ENCODE data around the gene BCAS3. TPM values are rescaled to one million over a fixed set of nuclear protein-coding genes. Genes with fewer than 3 reads are reported as not detected.
A peak's percentile ranks its signal among the peaks of the same experiment; 100 is the strongest.

Gene BCAS3
- 23.2 TPM for polyA plus RNA-seq

DNA sequence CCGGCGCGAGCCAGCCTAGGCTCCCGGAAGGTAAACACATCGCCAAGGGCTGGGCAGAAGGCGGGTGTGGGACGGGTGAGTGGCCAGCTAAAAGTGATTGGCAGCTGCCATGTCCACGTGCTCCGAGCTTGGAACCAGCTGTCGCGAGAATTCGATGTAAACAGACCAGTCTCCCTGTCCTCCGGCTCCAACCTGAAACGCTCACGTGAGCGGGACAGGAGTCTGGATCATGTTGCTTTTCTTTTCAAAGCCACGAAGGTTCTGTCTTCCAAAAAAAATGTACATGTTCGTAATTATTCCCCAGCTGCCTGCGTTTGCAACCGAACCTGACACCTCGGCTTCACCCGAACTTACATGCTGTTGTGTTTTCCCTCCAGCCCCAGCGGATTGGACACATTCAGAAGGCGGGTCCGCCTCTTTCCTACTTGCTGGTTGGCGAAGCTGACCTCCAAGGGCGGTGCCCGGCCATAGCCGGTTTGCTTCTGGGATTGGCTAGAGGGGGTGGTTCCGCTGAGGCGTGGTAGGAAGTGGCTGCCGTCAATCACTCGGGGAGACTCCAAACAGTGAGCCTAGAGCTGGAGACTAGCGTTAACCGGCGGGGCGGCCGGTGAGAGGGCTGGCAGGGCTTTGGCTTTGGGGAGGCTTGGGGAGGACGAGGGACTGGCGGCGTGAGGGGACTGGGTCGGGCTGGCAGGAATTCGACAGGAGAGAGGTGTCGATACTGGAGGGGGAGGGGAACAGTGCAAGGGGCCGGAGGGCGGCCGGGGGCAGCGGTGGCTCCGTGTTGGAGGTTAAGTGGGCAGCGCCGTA lies at the start of gene BCAS3:
Gene BCAS3 (plus strand): TSS at position 544 of the 810 bp plus-strand sequence.
- Mint-ChIP-seq H3K36me3 (peaks cover 6% of the 10 kb centered on the region), H3K27ac (peak within 1 kb of the TSS; percentile 91 to 99 (median 93)), H3K4me3 (peak within 1 kb of the TSS; percentile 94 to 97 (median 97)), H3K27me3 (no peaks in the 10 kb centered on the region), H3K4me1 (peaks cover 13 to 19% (median 14%) of the 10 kb centered on the region in 3 donors), H3K9me3 (peaks cover 0 to 6% (median 0%) of the 10 kb centered on the region in 3 donors)

DNA sequence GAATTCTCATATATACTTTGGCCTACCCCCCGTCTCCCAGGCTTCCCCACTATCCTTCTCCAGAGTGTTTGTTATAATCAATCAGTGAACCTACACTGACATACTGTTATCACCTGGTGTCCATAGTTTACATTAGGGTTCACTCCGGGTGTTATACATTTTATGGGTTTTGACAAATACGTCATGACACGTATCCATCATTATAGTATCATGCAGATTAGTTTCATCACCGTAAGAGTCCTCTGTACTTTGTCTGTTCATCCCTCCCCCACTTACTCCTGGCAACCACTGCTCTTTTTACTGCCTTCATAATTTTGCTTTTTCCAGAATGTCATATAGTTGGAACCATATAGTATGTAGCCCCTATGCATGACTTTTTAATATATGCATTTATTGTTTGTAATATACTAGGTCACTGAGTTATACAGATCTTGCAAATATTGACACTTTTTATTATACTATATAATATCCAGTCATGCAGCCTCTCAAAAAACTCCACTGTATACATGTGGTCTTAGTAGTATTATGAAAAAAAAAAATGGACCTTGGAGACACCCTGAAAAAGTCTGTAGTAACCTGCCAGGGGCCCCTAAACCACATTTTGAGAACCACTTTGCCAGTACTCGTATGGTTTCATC lies 49.3 kb upstream of the BCAS3 start:
- no peaks in the 10 kb centered on the region for H3K9me3 Mint-ChIP-seq
- no peaks in the 10 kb centered on the region for H3K36me3 Mint-ChIP-seq
- no peak overlapping the region for H3K27ac Mint-ChIP-seq
- H3K4me3 Mint-ChIP-seq: peak overlapping the region in 1 of 4 donors; percentile 8
- H3K27me3 Mint-ChIP-seq: no peaks in the 10 kb centered on the region
- peaks cover 0 to 8% (median 0%) of the 10 kb centered on the region in 3 donors for H3K4me1 Mint-ChIP-seq

DNA sequence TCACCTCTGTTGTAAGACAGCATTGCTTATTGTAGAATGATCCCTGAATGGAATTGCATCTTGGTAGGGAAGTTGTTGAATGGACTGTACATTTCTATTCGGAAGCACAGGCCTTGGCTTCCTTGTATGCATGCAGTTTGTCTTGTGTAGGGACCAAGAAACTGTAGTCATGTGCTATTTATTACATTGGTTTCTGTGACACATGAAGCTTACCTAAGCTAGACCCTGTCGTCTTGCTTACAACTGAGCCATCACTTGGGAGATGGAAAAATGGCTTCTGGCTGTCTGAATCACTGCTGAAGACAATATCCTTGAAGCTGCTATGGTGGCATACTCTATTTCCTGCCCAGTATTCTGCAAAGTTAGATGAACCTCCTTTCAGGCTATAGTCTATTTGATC lies 48.5 kb upstream of the BCAS3 start:
- H3K27me3 Mint-ChIP-seq: no peaks in the 10 kb centered on the region
- no peak overlapping the region for H3K27ac Mint-ChIP-seq
- H3K36me3 Mint-ChIP-seq: no peaks in the 10 kb centered on the region
- H3K4me1 Mint-ChIP-seq: peaks cover 0 to 5% (median 0%) of the 10 kb centered on the region in 3 donors
- no peaks in the 10 kb centered on the region for H3K9me3 Mint-ChIP-seq
- no peak overlapping the region for H3K4me3 Mint-ChIP-seq

DNA sequence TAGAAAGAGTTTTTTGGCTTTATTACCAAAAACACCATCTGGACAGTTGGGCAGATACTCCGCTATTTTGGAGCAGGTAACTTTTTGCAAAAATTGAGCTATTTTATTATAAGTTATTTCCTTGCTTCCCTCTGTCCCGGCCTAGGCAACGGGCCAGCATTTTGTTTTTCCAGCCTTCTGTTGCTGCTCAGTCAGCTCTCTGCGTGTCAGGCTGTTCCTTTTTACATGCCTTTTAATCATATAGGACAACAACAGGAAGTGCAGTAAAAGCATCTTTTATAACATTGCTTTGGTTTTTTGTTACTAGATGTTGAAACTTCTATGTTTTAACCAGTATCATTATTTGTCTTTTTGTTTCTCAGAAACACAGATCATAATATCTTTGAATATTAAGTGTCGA lies 47.3 kb upstream of the BCAS3 start:
- Mint-ChIP-seq H3K4me1 (peaks cover 0 to 5% (median 0%) of the 10 kb centered on the region in 3 donors), H3K27ac (no peak overlapping the region), H3K4me3 (no peak overlapping the region), H3K36me3 (no peaks in the 10 kb centered on the region), H3K27me3 (no peaks in the 10 kb centered on the region), H3K9me3 (no peaks in the 10 kb centered on the region)

DNA sequence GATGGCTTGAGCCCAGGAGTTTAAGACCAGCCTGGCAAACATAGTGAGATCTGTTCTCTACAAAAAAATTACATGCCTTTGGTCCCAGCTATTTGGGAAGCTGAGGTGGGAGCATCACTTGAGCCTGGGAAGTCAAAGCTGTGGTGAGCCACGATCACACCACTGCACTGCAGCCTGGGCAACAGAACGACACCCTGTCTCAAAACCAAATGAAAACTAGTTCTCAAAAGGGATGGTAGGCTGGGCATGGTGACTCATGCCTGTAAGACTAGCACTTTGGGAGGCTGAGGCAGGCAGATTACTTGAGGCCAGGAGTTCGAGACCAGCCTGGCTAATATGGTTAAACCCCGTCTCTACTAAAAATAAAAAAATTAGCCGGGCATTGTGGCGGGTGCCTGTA lies 46.5 kb upstream of the BCAS3 start:
- Mint-ChIP-seq H3K27me3 (no peaks in the 10 kb centered on the region), H3K36me3 (no peaks in the 10 kb centered on the region), H3K4me1 (peaks cover 0 to 5% (median 0%) of the 10 kb centered on the region in 3 donors), H3K9me3 (no peaks in the 10 kb centered on the region), H3K4me3 (no peak overlapping the region), H3K27ac (peak overlapping the region in 1 of 3 donors; percentile 39)

GRCh38 chr17:60637683-60638082 lies 40.0 kb upstream of the BCAS3 start:
- H3K9me3 Mint-ChIP-seq: no peaks in the 10 kb centered on the region
- peak overlapping the region in 1 of 3 donors; percentile 5 for H3K27ac Mint-ChIP-seq
- H3K27me3 Mint-ChIP-seq: no peaks in the 10 kb centered on the region
- H3K4me1 Mint-ChIP-seq: peaks cover 2 to 5% (median 3%) of the 10 kb centered on the region in 3 donors
- peaks cover 7% of the 10 kb centered on the region for H3K36me3 Mint-ChIP-seq
- H3K4me3 Mint-ChIP-seq: no peak overlapping the region

DNA sequence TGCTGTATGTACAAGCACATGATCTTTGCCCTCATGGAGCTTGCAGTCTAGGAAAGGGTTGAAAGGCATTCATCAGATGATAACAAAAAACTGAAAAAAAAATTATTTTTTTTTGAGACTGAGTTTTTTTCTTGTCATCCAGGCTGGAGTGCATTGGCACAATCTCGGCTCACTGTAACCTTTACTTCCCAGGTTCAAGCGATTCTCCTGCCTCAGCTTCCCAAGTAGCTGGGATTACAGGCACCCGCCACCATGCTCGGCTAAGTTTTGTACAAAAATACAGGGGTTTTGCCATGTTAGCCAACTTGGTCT lies 38.7 kb upstream of the BCAS3 start:
- H3K27ac Mint-ChIP-seq: no peak overlapping the region
- H3K27me3 Mint-ChIP-seq: no peaks in the 10 kb centered on the region
- peaks cover 7% of the 10 kb centered on the region for H3K36me3 Mint-ChIP-seq
- H3K4me3 Mint-ChIP-seq: no peak overlapping the region
- peaks cover 2 to 5% (median 3%) of the 10 kb centered on the region in 3 donors for H3K4me1 Mint-ChIP-seq
- H3K9me3 Mint-ChIP-seq: no peaks in the 10 kb centered on the region

DNA sequence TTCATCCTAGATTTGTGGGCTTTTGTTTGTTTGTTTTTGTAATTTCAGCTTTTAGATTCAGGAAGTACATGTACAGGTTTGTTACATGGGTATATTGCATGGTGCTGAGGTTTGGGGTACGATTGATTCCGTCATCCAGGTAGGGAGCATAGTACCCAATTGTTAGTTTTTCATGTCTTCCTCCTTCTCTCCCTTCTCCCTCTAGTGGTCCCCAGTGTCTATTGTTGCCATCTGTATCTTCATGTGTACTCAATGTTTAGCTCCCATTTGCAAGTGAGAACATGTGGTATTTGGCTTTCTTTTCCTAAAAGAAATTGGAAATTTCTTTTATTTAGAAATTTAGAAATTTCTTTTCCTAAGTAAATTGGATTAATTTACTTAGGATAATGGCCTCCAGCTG lies 37.1 kb upstream of the BCAS3 start:
- Mint-ChIP-seq H3K36me3 (peaks cover 7% of the 10 kb centered on the region), H3K4me3 (no peak overlapping the region), H3K27ac (no peak overlapping the region), H3K4me1 (peaks cover 2 to 5% (median 3%) of the 10 kb centered on the region in 3 donors), H3K27me3 (no peaks in the 10 kb centered on the region), H3K9me3 (no peaks in the 10 kb centered on the region)

DNA sequence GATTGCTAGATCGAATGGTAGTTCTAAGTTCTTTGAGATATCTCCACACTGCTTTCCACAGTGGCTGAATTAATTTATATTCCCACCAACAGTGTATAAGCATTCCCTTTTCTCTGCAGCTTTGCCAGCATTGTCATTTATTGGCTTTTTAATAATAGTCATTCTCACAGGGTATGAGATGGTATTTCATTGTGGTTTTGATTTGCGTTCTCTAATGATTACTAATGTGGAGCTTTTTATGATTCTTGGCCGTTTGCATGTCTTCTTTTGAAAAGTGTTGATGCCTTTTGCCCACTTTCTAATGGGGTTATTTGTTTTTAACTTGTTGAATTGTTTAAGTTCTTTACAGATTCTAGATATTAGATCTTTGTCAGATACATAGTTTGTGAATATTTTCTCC lies 36.5 kb upstream of the BCAS3 start:
- Mint-ChIP-seq H3K36me3 (peaks cover 7% of the 10 kb centered on the region), H3K27me3 (no peaks in the 10 kb centered on the region), H3K4me3 (no peak overlapping the region), H3K27ac (no peak overlapping the region), H3K4me1 (peaks cover 3 to 5% (median 3%) of the 10 kb centered on the region in 3 donors), H3K9me3 (no peaks in the 10 kb centered on the region)

GRCh38 chr17:60641810-60642220 lies 35.8 kb upstream of the BCAS3 start:
- H3K27me3 Mint-ChIP-seq: no peaks in the 10 kb centered on the region
- no peak overlapping the region for H3K27ac Mint-ChIP-seq
- peaks cover 4 to 5% (median 4%) of the 10 kb centered on the region in 3 donors for H3K4me1 Mint-ChIP-seq
- no peaks in the 10 kb centered on the region for H3K9me3 Mint-ChIP-seq
- peaks cover 3% of the 10 kb centered on the region for H3K36me3 Mint-ChIP-seq
- no peak overlapping the region for H3K4me3 Mint-ChIP-seq

DNA sequence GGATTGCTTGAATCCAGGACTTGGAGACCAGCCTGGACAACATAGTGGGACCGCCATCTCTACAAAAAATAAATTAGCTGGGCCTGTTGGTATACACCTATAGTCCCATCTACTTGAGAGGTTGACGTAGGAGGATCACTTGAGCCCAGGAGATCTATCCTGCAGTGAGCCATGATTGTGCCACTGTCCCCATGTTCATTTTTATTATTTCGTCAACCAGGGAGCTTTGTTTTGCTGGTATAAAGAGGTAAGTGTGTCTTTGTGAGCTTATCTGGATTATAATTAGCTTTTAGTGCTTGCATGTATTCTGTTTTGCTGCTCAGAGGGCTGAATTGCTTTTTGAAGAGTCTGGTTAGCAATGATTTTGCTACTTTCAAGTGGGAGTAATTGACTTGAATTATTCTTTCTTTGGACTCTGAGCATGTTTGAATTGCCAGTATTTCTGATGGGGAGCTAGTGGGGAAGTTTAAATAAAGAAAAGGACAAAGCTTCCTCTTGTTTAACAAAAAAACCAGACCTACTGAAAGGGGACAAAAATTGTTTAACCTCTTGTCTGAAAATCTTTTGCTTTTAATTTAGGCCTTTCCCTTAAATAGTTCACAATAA lies 31.6 kb upstream of the BCAS3 start:
- Mint-ChIP-seq H3K9me3 (no peaks in the 10 kb centered on the region), H3K4me3 (no peak overlapping the region), H3K4me1 (peaks cover 2 to 5% (median 3%) of the 10 kb centered on the region in 3 donors), H3K27me3 (no peaks in the 10 kb centered on the region), H3K27ac (no peak overlapping the region), H3K36me3 (peaks cover 10% of the 10 kb centered on the region)

DNA sequence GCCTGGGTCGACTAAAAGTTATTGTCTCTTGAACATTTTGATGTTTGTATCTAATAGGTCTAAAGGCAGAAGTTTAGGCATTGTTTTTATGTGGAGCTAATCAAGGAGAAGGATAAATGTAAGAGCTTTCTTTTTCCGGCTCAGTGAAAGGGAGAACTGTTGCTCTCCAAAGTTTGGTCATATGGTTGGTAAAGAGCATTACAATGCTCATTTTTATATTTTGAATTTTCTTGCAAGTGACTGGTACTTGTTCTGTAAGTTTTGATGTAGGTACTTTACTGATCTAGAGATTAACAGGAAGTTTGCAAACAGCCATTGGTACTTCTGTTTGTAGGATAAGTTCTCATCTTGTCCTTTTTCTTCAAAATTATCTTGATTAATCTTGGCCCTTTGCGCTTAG lies 30.9 kb upstream of the BCAS3 start:
- H3K27me3 Mint-ChIP-seq: no peaks in the 10 kb centered on the region
- peaks cover 10% of the 10 kb centered on the region for H3K36me3 Mint-ChIP-seq
- no peak overlapping the region for H3K4me3 Mint-ChIP-seq
- peaks cover 2 to 7% (median 4%) of the 10 kb centered on the region in 3 donors for H3K4me1 Mint-ChIP-seq
- H3K9me3 Mint-ChIP-seq: no peaks in the 10 kb centered on the region
- no peak overlapping the region for H3K27ac Mint-ChIP-seq

DNA sequence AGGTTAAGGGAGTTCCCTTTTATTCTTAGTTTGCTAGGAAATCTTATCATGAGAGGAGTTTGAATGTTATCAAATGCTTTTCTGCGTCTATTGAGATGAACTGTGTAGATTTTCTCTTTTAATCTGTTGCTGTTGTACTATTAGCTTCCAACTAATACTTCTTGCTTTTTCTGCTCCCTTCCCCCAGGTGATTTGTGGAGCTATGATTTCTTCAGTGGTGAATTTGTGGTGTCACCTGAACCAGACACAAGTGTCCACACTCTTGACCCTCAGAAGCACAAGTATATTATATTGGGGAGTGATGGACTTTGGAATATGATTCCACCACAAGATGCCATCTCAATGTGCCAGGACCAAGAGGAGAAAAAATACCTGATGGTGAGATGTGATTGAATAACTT lies 29.9 kb upstream of the BCAS3 start:
- Mint-ChIP-seq H3K27me3 (no peaks in the 10 kb centered on the region), H3K4me1 (peaks cover 8 to 14% (median 13%) of the 10 kb centered on the region in 3 donors), H3K4me3 (no peak overlapping the region), H3K9me3 (no peaks in the 10 kb centered on the region), H3K36me3 (peaks cover 9% of the 10 kb centered on the region), H3K27ac (no peak overlapping the region)

GRCh38 chr17:60652454-60653247 lies 25.0 kb upstream of the BCAS3 start:
- Mint-ChIP-seq H3K4me1 (peaks cover 13 to 29% (median 24%) of the 10 kb centered on the region in 3 donors), H3K9me3 (no peaks in the 10 kb centered on the region), H3K27me3 (no peaks in the 10 kb centered on the region), H3K4me3 (peak overlapping the region in 3 of 4 donors; percentile 16 to 74 (median 40)), H3K27ac (no peak overlapping the region), H3K36me3 (peaks cover 11% of the 10 kb centered on the region)

- Mint-ChIP-seq H3K4me3 (no peak overlapping the region), H3K9me3 (no peaks in the 10 kb centered on the region), H3K27ac (peak overlapping the region in 1 of 3 donors; percentile 64), H3K4me1 (peaks cover 13 to 29% (median 24%) of the 10 kb centered on the region in 3 donors), H3K36me3 (peaks cover 7% of the 10 kb centered on the region), H3K27me3 (no peaks in the 10 kb centered on the region)
These were observed 24.1 kb upstream of the BCAS3 start for GRCh38 chr17:60653569-60653968.
